ENCODE data around the gene SYTL2.
"Not testable (repeated sequence)": the region's sequence is repeated elsewhere in the genome, so short reads cannot be mapped to it uniquely, and the experiment has no call there.

Gene SYTL2

GRCh38 chr11:85810871-85811611, at the start of gene SYTL2:
Gene SYTL2, minus strand, starts transcription at chr11:85811141. Its CDS starts 53,416 bp downstream, at chr11:85757725.
- Histone ChIP-seq H3K27me3 (ENCODE audit: control insufficient read depth in 1 of 2, insufficient read depth in 2 of 2, low read length in 2 of 2) (no peaks in the 10 kb centered on the region), H3K9ac (ENCODE audit: low read depth in 1 of 2, low read length in 2 of 2) (peak within 1 kb of the TSS; percentile 72 to 78), H3K9me3 (ENCODE audit: control insufficient read depth in 1 of 2, low read length in 2 of 2) (no peaks in the 10 kb centered on the region), H3K4me1 (ENCODE audit: control insufficient read depth in 1 of 2, insufficient read depth in 2 of 2, low read length in 2 of 2) (peaks cover 35 to 40% of the 10 kb centered on the region in 2 donors), H3K4me3 (ENCODE audit: low read depth in 1 of 2, low read length in 2 of 2) (peak within 1 kb of the TSS; percentile 80 to 95), H3K36me3 (ENCODE audit: control insufficient read depth in 1 of 2, insufficient read depth in 2 of 2, low read length in 2 of 2) (no peaks in the 10 kb centered on the region), H3K27ac (ENCODE audit: low read depth, low read length) (peak within 1 kb of the TSS; percentile 70)

DNA sequence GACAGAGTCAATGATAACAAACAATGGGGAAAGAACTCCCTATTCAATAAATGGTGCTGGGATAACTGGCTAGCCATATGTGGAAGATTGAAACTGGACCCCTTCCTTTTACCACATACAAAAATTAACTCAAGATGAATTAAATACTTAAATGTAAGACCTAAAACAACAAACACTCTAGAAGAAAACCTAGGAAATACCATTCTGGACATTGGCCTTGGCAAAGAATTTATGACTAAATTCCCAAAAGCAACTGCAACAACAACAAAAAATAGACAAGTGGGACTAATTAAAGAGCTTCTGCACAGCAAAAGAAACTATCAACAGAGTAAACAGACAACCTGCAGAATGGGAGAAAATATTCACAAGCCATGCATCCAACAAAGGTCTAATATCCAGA, 48.6 kb upstream of the SYTL2 start:
- not testable (repeated sequence) for H3K27me3 ChIP-seq (ENCODE audit: control insufficient read depth in 1 of 2, insufficient read depth in 2 of 2, low read length in 2 of 2); H3K36me3 ChIP-seq (ENCODE audit: control insufficient read depth in 1 of 2, insufficient read depth in 2 of 2, low read length in 2 of 2)

DNA sequence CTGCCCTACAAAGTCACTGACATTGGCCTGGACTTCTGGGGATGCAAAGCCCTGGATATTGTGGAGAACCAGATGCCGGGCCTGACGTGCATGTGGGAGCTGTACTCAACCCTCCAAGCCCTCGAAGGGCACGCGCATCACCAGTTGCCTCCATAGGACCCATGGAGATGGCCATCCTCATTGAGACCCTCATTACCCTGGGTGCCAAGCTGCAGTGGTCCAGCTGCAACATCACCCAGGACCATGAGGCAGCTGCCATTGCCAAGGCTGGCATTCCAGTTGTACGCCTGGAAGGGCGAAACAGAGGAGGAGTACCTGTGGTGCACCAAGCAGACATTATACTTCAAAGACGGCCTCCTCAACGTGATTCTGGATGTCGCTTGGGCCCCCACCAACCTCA, 46.2 kb upstream of the SYTL2 start:
- Histone ChIP-seq H3K4me3 (ENCODE audit: low read depth in 1 of 2, low read length in 2 of 2) (no peak overlapping the region), H3K27ac (ENCODE audit: low read depth, low read length) (no peak overlapping the region), H3K36me3 (ENCODE audit: control insufficient read depth in 1 of 2, insufficient read depth in 2 of 2, low read length in 2 of 2) (no peaks in the 10 kb centered on the region), H3K9me3 (ENCODE audit: control insufficient read depth in 1 of 2, low read length in 2 of 2) (no peaks in the 10 kb centered on the region), H3K9ac (ENCODE audit: low read depth in 1 of 2, low read length in 2 of 2) (no peak overlapping the region), H3K27me3 (ENCODE audit: control insufficient read depth in 1 of 2, insufficient read depth in 2 of 2, low read length in 2 of 2) (no peaks in the 10 kb centered on the region), H3K4me1 (ENCODE audit: control insufficient read depth in 1 of 2, insufficient read depth in 2 of 2, low read length in 2 of 2) (peaks cover 0 to 3% of the 10 kb centered on the region in 2 donors)

More for the DNA sequence above, 48.6 kb upstream of the SYTL2 start:
- H3K9ac ChIP-seq (ENCODE audit: low read depth in 1 of 2, low read length in 2 of 2); H3K9me3 ChIP-seq (ENCODE audit: control insufficient read depth in 1 of 2, low read length in 2 of 2); H3K4me3 ChIP-seq (ENCODE audit: low read depth in 1 of 2, low read length in 2 of 2); H3K4me1 ChIP-seq (ENCODE audit: control insufficient read depth in 1 of 2, insufficient read depth in 2 of 2, low read length in 2 of 2); H3K27ac ChIP-seq (ENCODE audit: low read depth, low read length): not testable (repeated sequence)

DNA sequence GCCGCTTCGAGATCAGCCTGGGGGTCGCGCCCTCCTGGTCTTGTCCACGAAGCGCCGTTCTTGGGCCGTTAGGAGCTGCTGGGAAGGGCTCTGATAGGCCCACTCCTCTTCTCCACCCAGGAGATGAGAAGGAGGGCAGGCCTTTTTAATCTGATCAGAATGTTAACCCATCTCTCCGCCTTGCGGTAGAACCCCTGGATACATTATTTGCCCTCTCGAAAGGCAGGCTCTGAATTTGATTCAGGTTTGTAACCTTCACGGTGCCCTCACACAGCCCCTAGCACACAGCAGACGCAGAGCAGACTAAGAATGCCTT, 44.4 kb upstream of the SYTL2 start, which contains the start of gene CCDC83:
TSS of gene CCDC83 (plus strand) at position 43 of the 316 bp plus-strand sequence. CDS start 9,741 bp downstream, outside the sequence.
- Histone ChIP-seq H3K4me1 (ENCODE audit: control insufficient read depth in 1 of 2, insufficient read depth in 2 of 2, low read length in 2 of 2) (peaks cover 0 to 3% of the 10 kb centered on the region in 2 donors), H3K9me3 (ENCODE audit: control insufficient read depth in 1 of 2, low read length in 2 of 2) (no peaks in the 10 kb centered on the region), H3K27me3 (ENCODE audit: control insufficient read depth in 1 of 2, insufficient read depth in 2 of 2, low read length in 2 of 2) (no peaks in the 10 kb centered on the region), H3K36me3 (ENCODE audit: control insufficient read depth in 1 of 2, insufficient read depth in 2 of 2, low read length in 2 of 2) (no peaks in the 10 kb centered on the region), H3K27ac (ENCODE audit: low read depth, low read length) (peak within 1 kb of the TSS; percentile 75), H3K9ac (ENCODE audit: low read depth in 1 of 2, low read length in 2 of 2) (peak within 1 kb of the TSS; percentile 61 to 72), H3K4me3 (ENCODE audit: low read depth in 1 of 2, low read length in 2 of 2) (peak within 1 kb of the TSS; percentile 75 to 93)

GRCh38 chr11:85854557-85855340, 43.8 kb upstream of the SYTL2 start:
- no peaks in the 10 kb centered on the region for H3K27me3 ChIP-seq (ENCODE audit: control insufficient read depth in 1 of 2, insufficient read depth in 2 of 2, low read length in 2 of 2)
- peak overlapping the region; percentile 61 to 72 for H3K9ac ChIP-seq (ENCODE audit: low read depth in 1 of 2, low read length in 2 of 2)
- no peaks in the 10 kb centered on the region for H3K36me3 ChIP-seq (ENCODE audit: control insufficient read depth in 1 of 2, insufficient read depth in 2 of 2, low read length in 2 of 2)

DNA sequence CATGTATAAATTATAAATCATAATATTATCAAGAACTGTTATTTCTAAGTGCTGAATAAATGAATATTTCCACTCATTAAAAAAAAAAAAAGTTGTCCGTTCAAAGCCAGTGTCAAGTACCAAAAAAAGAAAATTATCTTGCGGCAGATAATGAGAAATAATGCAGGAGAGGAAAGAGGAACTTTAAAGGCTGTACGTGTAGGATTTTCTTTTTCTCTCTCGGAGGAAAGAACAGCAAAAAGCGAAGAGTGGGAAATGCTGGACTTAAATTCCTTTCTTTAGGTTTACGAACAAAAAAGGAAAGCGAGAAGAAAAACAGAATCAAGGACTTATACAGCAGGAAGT, 43.2 kb upstream of the SYTL2 start:
- no peaks in the 10 kb centered on the region for H3K27me3 ChIP-seq (ENCODE audit: control insufficient read depth in 1 of 2, insufficient read depth in 2 of 2, low read length in 2 of 2)
- H3K27ac ChIP-seq (ENCODE audit: low read depth, low read length) = peak overlapping the region; percentile 75
- H3K9ac ChIP-seq (ENCODE audit: low read depth in 1 of 2, low read length in 2 of 2) = peak overlapping the region; percentile 61 to 72

More at GRCh38 chr11:85854557-85855340, 43.8 kb upstream of the SYTL2 start:
- Histone ChIP-seq H3K4me3 (ENCODE audit: low read depth in 1 of 2, low read length in 2 of 2) (peak overlapping the region; percentile 75 to 93), H3K9me3 (ENCODE audit: control insufficient read depth in 1 of 2, low read length in 2 of 2) (no peaks in the 10 kb centered on the region), H3K27ac (ENCODE audit: low read depth, low read length) (peak overlapping the region; percentile 75), H3K4me1 (ENCODE audit: control insufficient read depth in 1 of 2, insufficient read depth in 2 of 2, low read length in 2 of 2) (peaks cover 0 to 3% of the 10 kb centered on the region in 2 donors)

DNA sequence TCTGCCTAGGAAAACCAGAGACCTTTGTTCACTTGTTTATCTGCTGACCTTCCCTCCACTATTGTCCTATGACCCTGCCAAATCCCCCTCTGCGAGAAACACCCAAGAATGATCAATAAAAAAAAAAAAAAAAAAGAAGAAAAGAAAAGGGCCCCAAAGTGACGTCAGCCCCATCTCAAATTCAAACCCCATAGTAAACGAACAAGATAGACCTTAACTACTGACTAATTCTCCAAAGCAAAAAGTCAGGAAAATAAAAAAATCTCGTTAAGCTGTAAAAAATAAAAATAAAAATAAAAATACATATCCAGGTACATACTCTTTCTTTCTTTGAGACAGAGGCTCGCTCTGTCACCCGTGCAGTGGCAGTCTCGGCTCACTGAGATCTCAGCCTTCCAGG, 42.6 kb upstream of the SYTL2 start:
- H3K27ac ChIP-seq (ENCODE audit: low read depth, low read length); H3K9ac ChIP-seq (ENCODE audit: low read depth in 1 of 2, low read length in 2 of 2); H3K27me3 ChIP-seq (ENCODE audit: control insufficient read depth in 1 of 2, insufficient read depth in 2 of 2, low read length in 2 of 2); H3K4me1 ChIP-seq (ENCODE audit: control insufficient read depth in 1 of 2, insufficient read depth in 2 of 2, low read length in 2 of 2); H3K9me3 ChIP-seq (ENCODE audit: control insufficient read depth in 1 of 2, low read length in 2 of 2); H3K36me3 ChIP-seq (ENCODE audit: control insufficient read depth in 1 of 2, insufficient read depth in 2 of 2, low read length in 2 of 2); H3K4me3 ChIP-seq (ENCODE audit: low read depth in 1 of 2, low read length in 2 of 2): not testable (repeated sequence)

More for the DNA sequence above, 43.2 kb upstream of the SYTL2 start:
- Histone ChIP-seq H3K4me1 (ENCODE audit: control insufficient read depth in 1 of 2, insufficient read depth in 2 of 2, low read length in 2 of 2) (peaks cover 0 to 3% of the 10 kb centered on the region in 2 donors), H3K4me3 (ENCODE audit: low read depth in 1 of 2, low read length in 2 of 2) (peak overlapping the region; percentile 75 to 93), H3K36me3 (ENCODE audit: control insufficient read depth in 1 of 2, insufficient read depth in 2 of 2, low read length in 2 of 2) (no peaks in the 10 kb centered on the region), H3K9me3 (ENCODE audit: control insufficient read depth in 1 of 2, low read length in 2 of 2) (no peaks in the 10 kb centered on the region)

DNA sequence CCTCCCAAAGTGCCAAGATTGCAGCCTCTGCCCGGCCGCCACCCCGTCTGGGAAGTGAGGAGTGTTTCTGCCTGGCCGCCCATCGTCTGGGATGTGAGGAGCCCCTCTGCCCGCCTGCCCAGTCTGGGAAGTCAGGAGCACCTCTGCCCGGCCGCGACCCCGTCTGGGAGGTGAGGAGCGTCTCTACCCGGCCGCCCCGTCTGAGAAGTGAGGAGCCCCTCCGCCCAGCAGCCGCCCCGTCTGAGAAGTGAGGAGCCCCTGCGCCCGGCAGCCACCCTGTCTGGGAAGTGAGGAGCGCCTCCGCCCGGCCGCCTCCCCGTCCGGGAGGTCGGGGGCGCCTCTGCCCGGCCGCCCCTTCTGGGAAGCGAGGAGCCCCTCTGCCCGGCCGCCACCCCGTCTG, 41.8 kb upstream of the SYTL2 start:
- H3K9ac ChIP-seq (ENCODE audit: low read depth in 1 of 2, low read length in 2 of 2); H3K36me3 ChIP-seq (ENCODE audit: control insufficient read depth in 1 of 2, insufficient read depth in 2 of 2, low read length in 2 of 2); H3K4me3 ChIP-seq (ENCODE audit: low read depth in 1 of 2, low read length in 2 of 2); H3K4me1 ChIP-seq (ENCODE audit: control insufficient read depth in 1 of 2, insufficient read depth in 2 of 2, low read length in 2 of 2); H3K27ac ChIP-seq (ENCODE audit: low read depth, low read length); H3K9me3 ChIP-seq (ENCODE audit: control insufficient read depth in 1 of 2, low read length in 2 of 2); H3K27me3 ChIP-seq (ENCODE audit: control insufficient read depth in 1 of 2, insufficient read depth in 2 of 2, low read length in 2 of 2): not testable (repeated sequence)

GRCh38 chr11:85848556-85848955, 37.6 kb upstream of the SYTL2 start:
- Histone ChIP-seq H3K4me3 (ENCODE audit: low read depth in 1 of 2, low read length in 2 of 2) (no peak overlapping the region), H3K4me1 (ENCODE audit: control insufficient read depth in 1 of 2, insufficient read depth in 2 of 2, low read length in 2 of 2) (no peaks in the 10 kb centered on the region), H3K27ac (ENCODE audit: low read depth, low read length) (no peak overlapping the region), H3K36me3 (ENCODE audit: control insufficient read depth in 1 of 2, insufficient read depth in 2 of 2, low read length in 2 of 2) (no peaks in the 10 kb centered on the region), H3K9me3 (ENCODE audit: control insufficient read depth in 1 of 2, low read length in 2 of 2) (peaks cover 0 to 2% of the 10 kb centered on the region in 2 donors), H3K9ac (ENCODE audit: low read depth in 1 of 2, low read length in 2 of 2) (no peak overlapping the region), H3K27me3 (ENCODE audit: control insufficient read depth in 1 of 2, insufficient read depth in 2 of 2, low read length in 2 of 2) (no peaks in the 10 kb centered on the region)

DNA sequence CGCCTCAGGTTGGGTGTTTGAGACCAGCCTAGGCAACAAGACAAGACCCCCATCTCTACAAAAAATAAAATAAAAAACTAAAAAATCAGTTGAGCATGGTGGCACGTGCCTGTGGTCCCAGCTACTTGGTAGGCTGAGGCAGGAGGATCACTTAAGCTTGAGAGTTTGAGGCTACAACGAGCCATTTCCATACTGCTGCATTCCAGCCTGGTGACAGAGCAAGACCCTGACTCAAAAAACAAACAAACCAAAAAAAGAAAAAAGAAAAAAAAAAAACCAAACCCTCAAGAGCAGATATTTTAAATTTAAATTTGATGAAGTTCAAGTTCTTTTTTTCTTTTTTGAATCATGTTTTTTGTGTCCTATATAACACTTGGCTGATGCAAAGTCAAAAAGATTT, 37.1 kb upstream of the SYTL2 start:
- Histone ChIP-seq H3K4me1 (ENCODE audit: control insufficient read depth in 1 of 2, insufficient read depth in 2 of 2, low read length in 2 of 2) (no peaks in the 10 kb centered on the region), H3K4me3 (ENCODE audit: low read depth in 1 of 2, low read length in 2 of 2) (no peak overlapping the region), H3K27me3 (ENCODE audit: control insufficient read depth in 1 of 2, insufficient read depth in 2 of 2, low read length in 2 of 2) (no peaks in the 10 kb centered on the region), H3K9ac (ENCODE audit: low read depth in 1 of 2, low read length in 2 of 2) (no peak overlapping the region), H3K9me3 (ENCODE audit: control insufficient read depth in 1 of 2, low read length in 2 of 2) (peaks cover 0 to 2% of the 10 kb centered on the region in 2 donors), H3K36me3 (ENCODE audit: control insufficient read depth in 1 of 2, insufficient read depth in 2 of 2, low read length in 2 of 2) (no peaks in the 10 kb centered on the region), H3K27ac (ENCODE audit: low read depth, low read length) (no peak overlapping the region)
